IMR-90 (cell line): ENCODE data around the gene C3orf85.

Experiments used
- CTCF ChIP-seq: conservative IDR thresholded peaks from 2 replicates; pipeline ENCODE4 v1.5.1; 2012; ENCODE audit warnings: mild to moderate bottlenecking, low read depth, low read length, improper control_type of control experiment
- SMC3 ChIP-seq: fragments of 150-350 bp; IDR thresholded peaks from 2 replicates; pipeline ENCODE4 v1.6.1; 2016; ENCODE audit warnings: low read depth, mild to moderate bottlenecking, antibody characterized with exemption, low read length, moderate library complexity

DNA sequence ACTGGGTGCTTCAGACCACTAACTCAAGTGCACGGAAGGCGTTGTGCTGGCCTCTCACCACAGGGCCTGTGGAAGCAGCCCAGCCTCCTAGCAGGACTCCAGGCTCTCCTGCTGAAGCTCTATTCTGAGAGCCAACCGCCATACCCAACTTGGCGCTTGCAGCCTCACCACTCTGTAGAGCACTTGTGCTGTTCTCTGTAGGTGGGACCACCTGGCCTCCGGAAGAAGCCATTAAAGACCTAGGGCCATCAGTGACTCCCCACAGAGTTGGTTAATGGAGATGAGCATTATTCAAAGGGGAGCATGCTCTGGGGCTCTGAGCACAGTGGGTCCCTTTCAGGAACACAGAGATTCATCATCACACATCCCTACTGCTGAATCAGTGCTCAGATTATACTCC, 50.9 kb downstream of the C3orf85 start:
- TF ChIP-seq SMC3 (no peak), CTCF (no peak)
